ENCODE measurements around the gene ZNF91.

Gene ZNF91

DNA sequence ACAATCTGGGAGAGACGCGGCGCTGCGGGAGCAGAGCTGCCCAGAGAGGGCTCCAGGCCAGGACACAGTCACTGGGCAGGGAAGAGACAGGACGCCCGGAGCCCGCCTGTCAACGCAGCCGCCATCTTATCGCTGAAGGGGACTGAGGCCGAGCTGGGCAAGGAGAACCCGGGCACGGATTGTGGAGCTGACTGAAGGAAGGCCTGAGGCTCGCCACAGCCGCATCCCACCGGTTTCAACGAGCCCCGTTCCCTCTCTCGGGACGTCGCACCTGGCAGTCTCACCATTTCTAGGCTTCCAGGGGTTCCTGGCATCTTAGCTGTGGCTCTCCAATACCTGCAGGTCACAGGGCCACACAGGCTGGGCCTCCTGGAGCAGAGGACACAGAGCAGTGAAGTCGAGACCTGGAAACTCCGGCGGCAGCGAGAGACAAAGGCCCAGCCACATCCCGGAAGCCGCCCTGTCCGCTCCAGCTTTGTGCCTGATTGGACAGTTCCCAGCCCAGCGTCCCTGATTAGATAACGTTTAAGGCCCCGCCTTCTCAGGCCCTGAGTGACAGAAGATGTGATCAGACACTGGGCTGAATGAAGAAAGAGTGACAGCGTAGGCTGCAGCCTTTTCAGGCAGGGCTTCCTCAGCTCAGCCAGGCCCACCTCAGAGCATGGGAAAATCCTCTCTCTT is at the start of gene ZNF91:
TSS of gene ZNF91 (minus strand) at position 431 of the 681 bp plus-strand sequence. CDS start at position 314, 117 bp downstream.
- H3K4me3 ChIP-seq (ENCODE audit: low read depth, low read length) = peak within 1 kb of the TSS; percentile 71
- no peak for TF ChIP-seq CTCF (IDR thresholded peaks at IDR 0.05; ENCODE audit: low read depth, low read length)

DNA sequence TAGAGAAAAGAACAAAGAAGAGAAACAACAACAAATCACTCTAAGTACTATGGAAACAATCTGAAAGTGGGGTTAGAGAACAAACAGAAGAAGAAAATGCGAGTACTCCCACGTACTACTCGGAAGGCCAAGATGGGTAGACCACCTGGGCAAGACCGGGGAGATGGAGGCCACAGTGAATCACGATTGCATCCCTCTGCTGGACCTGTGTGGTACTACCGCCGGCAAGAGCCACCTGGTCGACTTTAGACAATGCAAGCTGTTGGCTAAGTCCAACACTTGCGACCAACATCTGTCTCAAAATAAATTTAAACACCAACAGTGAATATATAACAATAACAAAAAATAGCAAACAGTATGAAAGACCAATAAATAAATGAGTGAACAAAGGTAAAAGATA is 45.5 kb upstream of the ZNF91 start:
- TF ChIP-seq CTCF (IDR thresholded peaks at IDR 0.05; ENCODE audit: low read depth, low read length) = peak; percentile 54
- no peak overlapping the region for H3K4me3 ChIP-seq (ENCODE audit: low read depth, low read length)

GRCh38 chr19:23440207-23440606 is 44.9 kb upstream of the ZNF91 start:
- no peak overlapping the region for H3K4me3 ChIP-seq (ENCODE audit: low read depth, low read length)
- TF ChIP-seq CTCF (IDR thresholded peaks at IDR 0.05; ENCODE audit: low read depth, low read length) = 0 out of 2 replicates have a peak, but pooled peaks have one; percentile 15

- peak; percentile 30; the same call in 1 of the 2 replicates for TF ChIP-seq CTCF (IDR thresholded peaks at IDR 0.05; ENCODE audit: low read depth, low read length)
- H3K4me3 ChIP-seq (ENCODE audit: low read depth, low read length) = no peak overlapping the region
These were observed 44.4 kb upstream of the ZNF91 start for GRCh38 chr19:23439623-23440022.

GRCh38 chr19:23437901-23438300 is 42.6 kb upstream of the ZNF91 start:
- H3K4me3 ChIP-seq (ENCODE audit: low read depth, low read length) = no peak overlapping the region
- TF ChIP-seq CTCF (IDR thresholded peaks at IDR 0.05; ENCODE audit: low read depth, low read length) = no peak

DNA sequence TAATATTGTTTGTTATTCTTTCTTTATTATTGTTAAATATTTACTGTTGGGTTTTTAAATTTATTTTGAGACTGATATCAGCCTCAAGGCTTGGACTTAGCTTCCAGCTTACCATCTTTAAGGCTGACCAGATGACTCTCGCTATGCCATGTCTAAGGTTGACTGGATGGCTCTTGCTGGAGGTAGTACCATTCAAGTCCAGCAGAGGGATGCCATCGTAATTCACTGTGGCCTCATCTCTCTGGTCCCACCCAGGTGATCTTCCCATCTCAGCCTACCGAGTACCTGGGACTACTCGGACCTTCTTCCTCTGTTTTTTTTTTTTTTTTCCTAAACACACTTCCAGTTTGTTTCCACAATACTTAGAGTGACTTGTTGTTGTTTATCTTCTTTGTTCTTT is 41.7 kb upstream of the ZNF91 start:
- no peak for TF ChIP-seq CTCF (IDR thresholded peaks at IDR 0.05; ENCODE audit: low read depth, low read length)
- H3K4me3 ChIP-seq (ENCODE audit: low read depth, low read length) = no peak overlapping the region

GRCh38 chr19:23436318-23436717 is 41.0 kb upstream of the ZNF91 start:
- no peak overlapping the region for H3K4me3 ChIP-seq (ENCODE audit: low read depth, low read length)
- peak; percentile 46 for TF ChIP-seq CTCF (IDR thresholded peaks at IDR 0.05; ENCODE audit: low read depth, low read length)
